Retinal pigment epithelial cell (primary cell): ENCODE data around the gene PRSS27.

Experiments used
- DNase-seq: peaks from one replicate; pipeline ENCODE4 v3.0.0-alpha.2; 2010; ENCODE audit warnings: low read depth
- H3K4me3 ChIP-seq: 2 replicates; pipeline ENCODE4 v1.5.1; 2011; ENCODE audit warnings: mild to moderate bottlenecking, low read length, control low read depth, moderate library complexity
- TF ChIP-seq, protein P1 (sequence below): conservative IDR thresholded peaks from 2 replicates; pipeline ENCODE4 v1.5.1; 2011; ENCODE audit warnings: low read depth, low read length, control low read depth, inconsistent platforms

The PRSS27 gene

DNA sequence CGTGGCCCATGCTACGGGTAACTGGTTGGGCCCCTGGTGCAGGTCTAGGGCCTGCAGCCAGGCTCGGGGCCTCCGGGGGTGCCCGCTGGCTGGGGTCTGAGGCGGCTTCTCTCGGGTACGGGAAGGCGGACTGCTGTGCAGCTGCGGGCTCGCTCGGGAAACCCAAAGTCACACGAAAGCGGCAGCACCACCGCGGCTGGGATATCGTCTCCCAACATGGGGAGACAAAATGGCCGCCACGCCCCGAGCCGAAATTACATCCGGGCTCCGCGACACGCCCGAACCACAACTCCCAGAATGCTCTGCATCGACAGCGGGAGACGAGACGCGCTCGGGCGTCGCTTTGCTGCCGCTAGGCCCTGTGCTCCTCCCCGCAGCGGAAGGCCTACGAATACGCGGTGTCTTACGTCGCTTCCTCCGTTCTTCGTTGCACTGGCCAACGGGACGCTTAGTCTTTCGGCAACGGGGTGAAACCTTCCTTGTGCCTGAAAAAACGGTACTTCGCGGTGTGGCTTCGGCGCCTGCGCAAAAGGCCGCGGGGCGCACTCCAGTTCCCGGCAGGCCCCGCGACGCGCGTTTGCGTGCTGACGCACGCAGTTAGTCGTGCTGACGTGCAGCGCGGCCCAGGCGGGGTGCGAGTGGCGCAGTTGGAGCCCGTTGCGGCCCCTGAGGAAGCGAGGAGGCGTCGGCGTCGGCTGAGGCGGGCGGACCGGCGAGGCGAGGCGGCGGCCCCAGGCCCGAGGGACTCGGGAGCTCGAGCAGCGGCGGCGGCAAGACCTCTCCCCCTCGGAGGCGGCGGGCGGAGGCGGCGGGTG, 32.2 kb upstream of the PRSS27 start, which contains the start of gene SRRM2:
TSS of gene SRRM2 (plus strand) at position 604 of the 815 bp plus-strand sequence. CDS start 3,727 bp downstream, outside the sequence.
- peak within 1 kb of the TSS; percentile 94 for H3K4me3 ChIP-seq
- DNase-seq: peak; percentile 83
- TF ChIP-seq, protein P1, sequence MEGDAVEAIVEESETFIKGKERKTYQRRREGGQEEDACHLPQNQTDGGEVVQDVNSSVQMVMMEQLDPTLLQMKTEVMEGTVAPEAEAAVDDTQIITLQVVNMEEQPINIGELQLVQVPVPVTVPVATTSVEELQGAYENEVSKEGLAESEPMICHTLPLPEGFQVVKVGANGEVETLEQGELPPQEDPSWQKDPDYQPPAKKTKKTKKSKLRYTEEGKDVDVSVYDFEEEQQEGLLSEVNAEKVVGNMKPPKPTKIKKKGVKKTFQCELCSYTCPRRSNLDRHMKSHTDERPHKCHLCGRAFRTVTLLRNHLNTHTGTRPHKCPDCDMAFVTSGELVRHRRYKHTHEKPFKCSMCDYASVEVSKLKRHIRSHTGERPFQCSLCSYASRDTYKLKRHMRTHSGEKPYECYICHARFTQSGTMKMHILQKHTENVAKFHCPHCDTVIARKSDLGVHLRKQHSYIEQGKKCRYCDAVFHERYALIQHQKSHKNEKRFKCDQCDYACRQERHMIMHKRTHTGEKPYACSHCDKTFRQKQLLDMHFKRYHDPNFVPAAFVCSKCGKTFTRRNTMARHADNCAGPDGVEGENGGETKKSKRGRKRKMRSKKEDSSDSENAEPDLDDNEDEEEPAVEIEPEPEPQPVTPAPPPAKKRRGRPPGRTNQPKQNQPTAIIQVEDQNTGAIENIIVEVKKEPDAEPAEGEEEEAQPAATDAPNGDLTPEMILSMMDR: no peak

DNA sequence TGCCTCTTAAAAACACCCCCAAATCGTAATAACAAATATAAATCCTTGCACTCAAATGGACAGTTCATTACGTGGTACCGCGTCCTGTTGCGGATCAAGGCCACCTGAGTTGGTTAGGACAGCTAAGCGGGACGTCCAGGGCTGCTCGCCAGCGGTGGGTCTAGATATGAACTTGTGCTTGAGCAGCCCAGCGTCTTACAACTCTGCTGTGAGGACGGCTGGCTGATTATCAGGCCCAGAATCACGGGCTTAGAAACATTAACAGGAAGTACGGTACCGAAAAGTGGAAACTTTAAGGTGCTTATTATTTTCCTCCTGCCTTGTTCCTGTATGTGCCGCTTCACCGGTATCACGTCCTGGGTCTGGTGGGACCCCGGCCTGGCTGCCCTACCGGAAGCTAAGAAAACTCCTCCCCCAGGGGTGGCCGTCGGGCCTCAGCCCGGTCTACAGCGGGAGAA, 31.6 kb upstream of the PRSS27 start:
- DNase-seq: no peak
- TF ChIP-seq, protein P1: no peak
- peak overlapping the region; percentile 94 for H3K4me3 ChIP-seq

DNA sequence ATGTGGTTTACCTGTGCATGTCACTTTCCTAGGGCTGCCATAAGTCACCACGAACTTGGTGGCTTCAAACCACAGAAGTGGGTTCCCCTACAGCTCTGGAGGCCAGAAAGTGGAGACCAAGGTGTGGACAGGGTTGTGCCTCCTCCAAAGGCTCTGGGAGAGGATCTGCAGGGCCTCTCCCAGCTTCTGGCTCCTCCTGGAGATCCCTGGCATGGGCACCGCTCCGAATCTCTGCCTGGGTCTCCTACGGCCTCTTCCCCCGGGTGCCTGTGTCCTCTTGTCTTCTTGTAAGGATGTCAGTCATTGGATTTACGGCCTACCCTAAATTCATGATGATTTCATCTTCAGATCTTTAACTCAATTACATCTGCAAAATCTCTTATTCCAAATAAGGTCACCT, 29.9 kb upstream of the PRSS27 start:
- no peak for DNase-seq
- no peak overlapping the region for H3K4me3 ChIP-seq
- TF ChIP-seq, protein P1: no peak

DNA sequence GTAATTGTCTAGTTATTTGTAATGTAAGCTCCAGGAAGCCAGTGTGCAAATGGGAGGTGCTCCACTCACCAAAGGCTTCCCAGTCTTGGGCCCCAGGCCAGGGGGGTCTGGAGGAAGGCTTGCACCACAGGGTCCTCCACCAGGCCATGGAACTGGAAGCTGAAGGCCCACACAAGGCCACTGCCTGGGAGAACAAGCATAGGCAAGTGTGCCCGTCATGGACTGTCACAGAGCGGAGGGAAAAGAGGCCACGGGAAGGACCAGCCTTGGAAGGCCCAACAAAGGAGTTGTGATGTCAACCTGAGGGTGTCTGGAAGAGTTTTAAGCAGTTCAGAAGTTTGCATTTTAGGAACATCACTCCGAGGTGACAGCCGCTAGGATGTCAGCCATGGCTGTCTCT, 29.5 kb upstream of the PRSS27 start:
- H3K4me3 ChIP-seq: no peak overlapping the region
- TF ChIP-seq, protein P1: no peak
- DNase-seq: no peak

DNA sequence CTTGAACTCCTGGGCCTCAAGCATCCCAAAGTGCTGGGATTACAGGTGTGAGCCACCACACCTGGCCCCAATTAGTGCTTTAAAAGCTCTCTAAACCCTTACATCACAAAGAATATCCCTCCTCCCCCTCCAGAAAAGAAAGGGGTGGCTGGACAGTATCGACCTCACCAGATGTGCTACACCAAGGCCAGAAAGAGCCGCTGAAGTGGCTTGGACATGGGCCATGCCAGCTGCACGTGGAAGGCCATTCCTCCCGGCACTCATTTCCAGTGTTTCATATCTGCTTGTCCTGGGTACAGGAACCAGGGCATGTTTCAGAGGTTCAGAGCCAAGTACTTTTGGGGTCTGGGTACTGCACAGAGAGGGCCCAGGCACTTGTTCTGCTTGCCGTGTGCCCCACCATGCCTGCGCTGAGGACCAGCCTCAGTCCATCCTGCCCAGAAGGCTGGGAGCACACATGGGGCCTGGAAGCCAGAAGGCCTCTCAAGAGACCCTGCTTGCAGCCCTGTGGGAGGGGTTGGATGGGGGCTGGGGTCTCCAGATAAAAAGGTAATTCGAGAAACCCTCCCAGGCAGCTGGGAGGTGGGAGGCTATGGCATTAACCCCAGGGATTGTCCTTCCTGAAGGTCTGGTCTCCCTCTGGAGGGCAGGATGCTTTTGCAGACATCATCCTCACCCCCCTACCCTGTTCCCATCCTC, 28.9 kb upstream of the PRSS27 start:
- TF ChIP-seq, protein P1: no peak
- DNase-seq: no peak
- H3K4me3 ChIP-seq: no peak overlapping the region

DNA sequence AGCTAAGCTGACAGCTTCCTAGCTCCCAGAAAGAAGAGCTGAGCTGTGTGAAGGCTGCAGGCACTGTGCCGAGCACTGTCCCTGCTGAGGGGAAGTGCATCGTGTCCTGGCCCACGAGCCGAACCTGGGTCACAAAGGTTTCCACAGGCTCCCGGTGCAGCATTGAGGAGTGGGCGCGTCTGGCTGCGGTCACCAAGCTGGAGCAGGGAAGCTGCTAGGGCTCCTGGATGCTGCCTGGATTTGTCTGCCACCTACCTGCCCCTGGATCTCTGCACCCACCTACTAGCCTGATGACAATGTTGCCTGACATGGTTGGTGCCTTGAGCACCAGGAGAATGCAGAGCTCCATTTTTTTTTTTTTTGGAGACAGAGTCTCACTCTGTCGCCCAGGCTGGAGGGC, 25.9 kb upstream of the PRSS27 start:
- H3K4me3 ChIP-seq: no peak overlapping the region
- TF ChIP-seq, protein P1: no peak
- DNase-seq: no peak
